Activated T-cell treated with anti-CD3 and anti-CD28 coated beads, Interleukin-2, amount 50 U/mL, for 1 hour (primary cell): ENCODE measurements around the gene ADAMTSL2.

Source experiments
- DNase-seq: peaks from one replicate; pipeline ENCODE4 v3.0.0-alpha.2; 2020

ADAMTSL2 gene

GRCh38 chr9:133609311-133610098 is 75.0 kb downstream of the ADAMTSL2 start, which contains the start of gene FAM163B:
Gene FAM163B (minus strand): TSS chr9:133609389. CDS start chr9:133580223, 29,166 bp downstream.
- peak; percentile 50 for DNase-seq

GRCh38 chr9:133610845-133611244 is 76.3 kb downstream of the ADAMTSL2 start:
- no peak for DNase-seq

- DNase-seq: no peak
Measured at GRCh38 chr9:133612051-133612450, 77.5 kb downstream of the ADAMTSL2 start.

- DNase-seq: no peak
Measured at GRCh38 chr9:133612816-133613215, 78.3 kb downstream of the ADAMTSL2 start.

GRCh38 chr9:133613432-133613831 is 78.9 kb downstream of the ADAMTSL2 start:
- no peak for DNase-seq

GRCh38 chr9:133614056-133614455 is 79.6 kb downstream of the ADAMTSL2 start:
- DNase-seq: no peak

GRCh38 chr9:133614678-133615077 is 80.2 kb downstream of the ADAMTSL2 start:
- DNase-seq: no peak

- no peak for DNase-seq
Measured at GRCh38 chr9:133615186-133615585, 80.7 kb downstream of the ADAMTSL2 start.

- DNase-seq: no peak
Measured at GRCh38 chr9:133615606-133616188, 81.2 kb downstream of the ADAMTSL2 start.

GRCh38 chr9:133616643-133617405 is 82.3 kb downstream of the ADAMTSL2 start:
- DNase-seq: no peak

GRCh38 chr9:133618726-133619125 is 84.2 kb downstream of the ADAMTSL2 start:
- DNase-seq: no peak

- peak; percentile 63 for DNase-seq
Measured at GRCh38 chr9:133619791-133620190, 85.3 kb downstream of the ADAMTSL2 start.

- no peak for DNase-seq
Measured at GRCh38 chr9:133621725-133622267, 87.3 kb downstream of the ADAMTSL2 start.

- DNase-seq: no peak
Measured at GRCh38 chr9:133622555-133622954, 88.1 kb downstream of the ADAMTSL2 start.
